ENCODE measurements around the gene NRBP1.
A peak's percentile ranks its signal among the peaks of the same experiment; 100 is the strongest.

Gene NRBP1

DNA sequence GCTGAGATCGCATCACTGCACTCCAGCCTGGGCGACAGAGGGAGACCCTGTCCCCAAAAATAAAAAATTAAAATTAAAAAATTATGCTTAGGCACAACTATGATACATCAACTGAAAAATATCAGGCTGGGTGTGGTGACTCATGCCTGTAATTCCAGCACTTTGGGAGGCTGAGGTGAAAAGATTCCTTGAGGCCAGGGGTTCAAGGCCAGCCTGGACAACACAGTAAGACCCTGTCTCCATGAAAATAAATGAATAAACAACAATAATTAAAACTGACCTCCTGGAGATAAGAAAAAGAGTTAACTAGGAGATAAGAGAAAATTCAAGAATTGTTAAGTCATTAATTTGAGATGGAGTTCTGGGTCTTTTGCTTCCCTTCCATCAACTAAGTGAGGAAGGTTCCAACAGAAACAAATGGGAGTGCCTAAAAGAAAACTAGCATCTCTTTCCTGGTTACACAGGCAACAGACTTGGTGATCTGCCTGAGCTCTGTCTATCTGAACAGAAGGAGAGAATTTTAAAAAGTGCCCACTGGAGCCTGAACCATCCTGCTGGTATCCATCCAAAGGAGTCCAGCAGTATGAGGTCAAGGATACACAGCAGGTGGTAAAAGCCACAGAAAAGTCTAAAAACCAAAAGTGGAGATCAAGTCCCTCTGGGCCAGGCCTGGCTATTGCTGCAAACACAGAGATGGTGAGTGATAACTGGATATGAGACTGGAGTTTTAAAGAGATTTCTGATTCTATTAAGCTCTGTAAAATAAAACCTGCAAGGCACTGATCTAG is 27.9 kb upstream of the NRBP1 start:
- Histone ChIP-seq H3K27me3 (no peaks in the 10 kb centered on the region), H3K9me3 (no peaks in the 10 kb centered on the region), H3K4me1 (no peaks in the 10 kb centered on the region), H3K27ac (no peak overlapping the region), H3K36me3 (peaks cover 0 to 10% (median 0%) of the 10 kb centered on the region in 3 donors), H3K4me3 (no peak overlapping the region)
- DNase-seq = no peak
- intact Hi-C loops (cut with DNase I; ENCODE audit: low total_unique reads) = no loop called here
- TF ChIP-seq, protein P1, sequence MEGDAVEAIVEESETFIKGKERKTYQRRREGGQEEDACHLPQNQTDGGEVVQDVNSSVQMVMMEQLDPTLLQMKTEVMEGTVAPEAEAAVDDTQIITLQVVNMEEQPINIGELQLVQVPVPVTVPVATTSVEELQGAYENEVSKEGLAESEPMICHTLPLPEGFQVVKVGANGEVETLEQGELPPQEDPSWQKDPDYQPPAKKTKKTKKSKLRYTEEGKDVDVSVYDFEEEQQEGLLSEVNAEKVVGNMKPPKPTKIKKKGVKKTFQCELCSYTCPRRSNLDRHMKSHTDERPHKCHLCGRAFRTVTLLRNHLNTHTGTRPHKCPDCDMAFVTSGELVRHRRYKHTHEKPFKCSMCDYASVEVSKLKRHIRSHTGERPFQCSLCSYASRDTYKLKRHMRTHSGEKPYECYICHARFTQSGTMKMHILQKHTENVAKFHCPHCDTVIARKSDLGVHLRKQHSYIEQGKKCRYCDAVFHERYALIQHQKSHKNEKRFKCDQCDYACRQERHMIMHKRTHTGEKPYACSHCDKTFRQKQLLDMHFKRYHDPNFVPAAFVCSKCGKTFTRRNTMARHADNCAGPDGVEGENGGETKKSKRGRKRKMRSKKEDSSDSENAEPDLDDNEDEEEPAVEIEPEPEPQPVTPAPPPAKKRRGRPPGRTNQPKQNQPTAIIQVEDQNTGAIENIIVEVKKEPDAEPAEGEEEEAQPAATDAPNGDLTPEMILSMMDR (IDR thresholded peaks at IDR 0.05) = no peak

DNA sequence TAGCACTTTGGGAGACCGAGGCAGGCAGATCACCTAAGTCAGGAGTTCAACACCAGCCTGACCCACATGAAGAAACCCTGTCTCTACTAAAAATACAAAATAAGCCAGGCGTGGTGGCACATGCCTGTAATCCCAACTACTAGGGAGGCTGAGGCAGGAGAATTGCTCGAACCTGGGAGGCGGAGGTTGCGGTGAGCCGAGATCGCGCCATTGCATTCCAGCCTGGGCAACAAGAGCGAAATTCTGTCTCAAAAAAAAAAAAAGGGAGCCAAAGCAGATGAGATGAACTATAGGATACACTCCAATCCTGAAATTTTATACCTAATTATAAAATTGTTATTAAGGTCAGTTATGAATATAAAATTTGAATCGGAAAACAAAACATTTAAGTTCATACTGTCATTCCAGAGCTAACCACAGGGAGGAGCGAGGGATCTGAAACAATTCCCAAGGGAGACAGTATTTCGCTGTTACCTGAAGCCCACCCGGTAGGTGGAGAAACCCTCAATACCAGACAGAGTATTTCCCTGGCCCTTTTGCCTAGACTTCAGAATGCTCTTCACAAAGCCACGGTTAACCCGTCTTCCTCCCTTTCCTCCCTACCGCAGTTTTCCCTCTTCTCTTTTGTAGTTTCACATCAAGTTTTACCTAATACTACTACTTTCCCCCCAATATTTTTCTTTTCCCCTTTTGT is 20.5 kb upstream of the NRBP1 start:
- intact Hi-C loops (cut with DNase I; ENCODE audit: low total_unique reads) = loop anchor here (2.0 kb wide), 1 partner anchor 21 kb away; the partner anchor contains the start of gene NRBP1
- Histone ChIP-seq H3K27me3 (no peaks in the 10 kb centered on the region), H3K27ac (peak overlapping the region in 1 of 2 donors; percentile 80), H3K36me3 (peaks cover 0 to 10% (median 0%) of the 10 kb centered on the region in 3 donors), H3K9me3 (no peaks in the 10 kb centered on the region), H3K4me3 (peak overlapping the region; percentile 70 to 85), H3K4me1 (peaks cover 0 to 22% (median 10%) of the 10 kb centered on the region in 4 donors)
- TF ChIP-seq, protein P1 (IDR thresholded peaks at IDR 0.05) = peak; percentile 41 to 42
- DNase-seq = no peak

DNA sequence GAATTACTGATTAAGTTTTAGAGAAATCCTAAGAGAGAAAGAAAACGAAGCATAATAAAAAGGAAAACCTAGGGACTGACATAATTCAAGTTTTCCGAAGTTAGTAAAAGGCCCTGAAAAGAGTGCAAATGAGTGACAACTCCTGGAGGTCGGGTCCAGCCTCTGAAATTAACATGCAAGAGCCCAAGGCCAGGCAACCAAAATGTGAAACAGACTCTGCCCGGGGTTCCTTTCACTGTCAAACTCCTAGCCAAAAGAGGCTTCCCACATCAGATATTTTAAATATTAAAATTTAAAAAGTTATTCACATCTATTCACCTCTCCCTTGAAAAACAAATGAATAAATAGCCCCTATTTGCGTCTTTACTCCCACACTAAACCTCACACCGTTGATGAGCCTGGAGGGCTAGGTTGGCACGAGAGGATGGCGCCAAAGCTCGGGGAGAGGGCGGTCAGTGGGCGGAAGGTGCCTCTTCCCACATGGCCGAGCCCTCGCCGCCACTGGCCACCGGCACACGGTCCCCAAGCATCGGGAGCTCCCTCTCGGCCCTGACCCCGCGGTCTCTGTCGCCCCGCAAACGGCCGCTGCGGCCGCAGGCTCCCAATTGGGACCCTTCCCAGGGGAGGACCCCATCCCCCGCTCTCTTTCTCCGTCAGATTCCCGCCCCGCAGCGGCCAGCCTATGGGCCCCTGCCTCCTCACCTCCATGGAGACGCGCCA is 19.7 kb upstream of the NRBP1 start:
- intact Hi-C loops (cut with DNase I; ENCODE audit: low total_unique reads) = loop anchor here (2.0 kb wide), 1 partner anchor 20 kb away; the partner anchor contains the start of gene NRBP1
- peak overlapping the region; percentile 70 to 85 for H3K4me3 ChIP-seq
- peak overlapping the region; percentile 76 to 80 for H3K27ac ChIP-seq
- no peaks in the 10 kb centered on the region for H3K9me3 ChIP-seq
- DNase-seq = peak in 1 of 2 donors; percentile 67
- TF ChIP-seq, protein P1 (IDR thresholded peaks at IDR 0.05) = no peak
- H3K27me3 ChIP-seq = no peaks in the 10 kb centered on the region
- H3K4me1 ChIP-seq = peaks cover 0 to 22% (median 10%) of the 10 kb centered on the region in 4 donors
- peaks cover 0 to 7% (median 0%) of the 10 kb centered on the region in 3 donors for H3K36me3 ChIP-seq

DNA sequence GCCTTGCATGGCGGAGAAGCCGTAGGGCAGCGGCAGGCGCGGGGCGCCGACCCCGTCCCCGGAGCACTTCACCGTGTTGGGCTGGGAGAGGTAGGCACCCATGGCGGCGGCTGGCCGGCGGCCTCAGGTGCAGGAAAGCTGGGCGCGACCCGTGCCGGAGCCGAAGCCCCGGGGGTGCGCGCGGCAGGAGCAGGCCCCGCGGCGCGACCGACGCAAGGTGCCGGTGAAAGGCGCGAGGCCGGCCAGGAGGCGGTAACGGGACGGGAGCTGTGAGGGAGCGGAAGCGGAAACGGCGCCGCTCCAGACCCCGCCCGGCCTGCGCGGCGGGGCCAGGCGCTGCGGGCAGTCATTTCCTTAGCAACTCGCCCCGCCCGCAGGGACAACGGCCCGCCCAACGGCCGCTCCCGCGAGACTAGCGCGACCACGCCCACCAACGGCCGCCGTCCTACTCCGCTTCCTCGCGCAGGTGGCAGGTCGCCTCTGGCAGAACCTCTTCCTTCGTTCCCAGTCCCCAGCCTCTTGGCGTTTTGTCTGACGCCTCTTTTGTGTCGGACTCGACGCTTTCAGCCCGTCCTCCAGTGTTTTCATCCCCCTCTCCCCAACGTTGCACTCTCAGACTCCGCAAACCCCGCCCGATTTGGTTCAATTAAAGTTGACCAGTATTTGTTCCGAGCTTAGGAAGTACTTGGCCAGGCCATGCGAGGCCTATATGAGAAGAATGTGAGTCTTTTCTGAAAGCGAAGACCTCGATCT is 18.9 kb upstream of the NRBP1 start, which contains the start of gene PPM1G:
Gene PPM1G (minus strand): TSS at position 271 of the 753 bp plus-strand sequence. CDS start 169 bp downstream, at position 102.
- no peaks in the 10 kb centered on the region for H3K27me3 ChIP-seq
- peaks cover 0 to 7% (median 0%) of the 10 kb centered on the region in 3 donors for H3K36me3 ChIP-seq
- H3K4me1 ChIP-seq = peaks cover 0 to 22% (median 10%) of the 10 kb centered on the region in 4 donors
- no peaks in the 10 kb centered on the region for H3K9me3 ChIP-seq
- H3K27ac ChIP-seq = peak within 1 kb of the TSS; percentile 76 to 80
- DNase-seq = peak; percentile 89 to 96
- TF ChIP-seq, protein P1 (IDR thresholded peaks at IDR 0.05) = no peak
- intact Hi-C loops (cut with DNase I; ENCODE audit: low total_unique reads) = loop anchor here (2.0 kb wide), 1 partner anchor 19 kb away; the partner anchor contains the start of gene NRBP1
- H3K4me3 ChIP-seq = peak within 1 kb of the TSS; percentile 70 to 85
